Choroid plexus epithelial cell (primary cell): ENCODE results near the gene PPP1CC.

ENCODE experiments used
- DNase-seq: peaks from one replicate; pipeline ENCODE4 v3.0.0-alpha.2; 2010; ENCODE audit warnings: low read depth
- H3K4me3 ChIP-seq: 2 replicates; pipeline ENCODE4 v1.5.1; 2011; ENCODE audit warnings: low read depth, mild to moderate bottlenecking, control low read depth, low read length, moderate library complexity
- TF ChIP-seq, protein P1 (sequence below): conservative IDR thresholded peaks from 2 replicates; pipeline ENCODE4 v1.5.1; 2011; ENCODE audit warnings: low read depth, mild to moderate bottlenecking, control low read depth, inconsistent platforms, low read length, moderate library complexity

Gene PPP1CC

DNA sequence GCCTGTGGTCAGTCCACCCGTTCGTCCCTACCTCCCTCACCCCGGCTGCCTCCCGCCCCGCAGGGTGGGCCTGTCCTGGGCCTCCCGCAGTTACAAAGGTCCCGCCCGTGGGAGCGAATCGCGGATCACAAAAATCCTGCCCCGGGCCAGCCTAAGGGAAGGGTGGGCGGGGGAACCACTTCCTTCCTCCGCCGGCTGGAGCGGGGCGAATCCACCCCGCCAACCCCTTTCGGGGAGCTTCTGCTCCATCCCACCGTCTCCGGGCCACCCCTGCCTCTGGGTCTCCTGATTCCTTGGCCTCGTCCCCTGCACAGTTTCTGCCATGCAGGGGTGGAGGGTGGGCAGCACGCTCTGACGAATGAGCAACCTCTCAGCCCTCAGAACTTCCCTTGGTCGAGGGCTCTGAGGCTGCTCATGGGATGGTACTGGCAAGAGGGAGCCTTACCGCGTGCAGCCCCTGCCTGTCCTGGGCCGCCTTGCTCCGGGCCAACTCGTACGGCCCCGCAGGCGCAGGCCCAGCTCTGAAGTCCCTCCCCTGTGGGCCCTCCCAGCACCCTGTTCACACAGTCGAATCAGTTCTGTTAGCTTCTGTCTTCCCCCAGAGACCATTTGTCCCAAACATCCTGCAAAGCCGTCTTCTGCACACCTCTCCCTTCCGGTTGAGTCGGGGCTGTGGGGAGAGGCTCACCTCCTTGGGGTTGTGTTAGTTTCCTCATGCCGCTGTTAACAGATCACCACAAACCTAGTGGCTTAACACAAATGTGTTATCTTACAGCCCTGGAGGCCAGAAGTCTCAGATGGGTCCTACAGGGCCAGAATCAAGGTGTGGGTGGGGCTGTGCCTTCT is 53.2 kb downstream of the PPP1CC start:
- TF ChIP-seq, protein P1, sequence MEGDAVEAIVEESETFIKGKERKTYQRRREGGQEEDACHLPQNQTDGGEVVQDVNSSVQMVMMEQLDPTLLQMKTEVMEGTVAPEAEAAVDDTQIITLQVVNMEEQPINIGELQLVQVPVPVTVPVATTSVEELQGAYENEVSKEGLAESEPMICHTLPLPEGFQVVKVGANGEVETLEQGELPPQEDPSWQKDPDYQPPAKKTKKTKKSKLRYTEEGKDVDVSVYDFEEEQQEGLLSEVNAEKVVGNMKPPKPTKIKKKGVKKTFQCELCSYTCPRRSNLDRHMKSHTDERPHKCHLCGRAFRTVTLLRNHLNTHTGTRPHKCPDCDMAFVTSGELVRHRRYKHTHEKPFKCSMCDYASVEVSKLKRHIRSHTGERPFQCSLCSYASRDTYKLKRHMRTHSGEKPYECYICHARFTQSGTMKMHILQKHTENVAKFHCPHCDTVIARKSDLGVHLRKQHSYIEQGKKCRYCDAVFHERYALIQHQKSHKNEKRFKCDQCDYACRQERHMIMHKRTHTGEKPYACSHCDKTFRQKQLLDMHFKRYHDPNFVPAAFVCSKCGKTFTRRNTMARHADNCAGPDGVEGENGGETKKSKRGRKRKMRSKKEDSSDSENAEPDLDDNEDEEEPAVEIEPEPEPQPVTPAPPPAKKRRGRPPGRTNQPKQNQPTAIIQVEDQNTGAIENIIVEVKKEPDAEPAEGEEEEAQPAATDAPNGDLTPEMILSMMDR, result no peak
- DNase-seq, result peak; percentile 42
- H3K4me3 ChIP-seq, result peak overlapping the region; percentile 62

DNA sequence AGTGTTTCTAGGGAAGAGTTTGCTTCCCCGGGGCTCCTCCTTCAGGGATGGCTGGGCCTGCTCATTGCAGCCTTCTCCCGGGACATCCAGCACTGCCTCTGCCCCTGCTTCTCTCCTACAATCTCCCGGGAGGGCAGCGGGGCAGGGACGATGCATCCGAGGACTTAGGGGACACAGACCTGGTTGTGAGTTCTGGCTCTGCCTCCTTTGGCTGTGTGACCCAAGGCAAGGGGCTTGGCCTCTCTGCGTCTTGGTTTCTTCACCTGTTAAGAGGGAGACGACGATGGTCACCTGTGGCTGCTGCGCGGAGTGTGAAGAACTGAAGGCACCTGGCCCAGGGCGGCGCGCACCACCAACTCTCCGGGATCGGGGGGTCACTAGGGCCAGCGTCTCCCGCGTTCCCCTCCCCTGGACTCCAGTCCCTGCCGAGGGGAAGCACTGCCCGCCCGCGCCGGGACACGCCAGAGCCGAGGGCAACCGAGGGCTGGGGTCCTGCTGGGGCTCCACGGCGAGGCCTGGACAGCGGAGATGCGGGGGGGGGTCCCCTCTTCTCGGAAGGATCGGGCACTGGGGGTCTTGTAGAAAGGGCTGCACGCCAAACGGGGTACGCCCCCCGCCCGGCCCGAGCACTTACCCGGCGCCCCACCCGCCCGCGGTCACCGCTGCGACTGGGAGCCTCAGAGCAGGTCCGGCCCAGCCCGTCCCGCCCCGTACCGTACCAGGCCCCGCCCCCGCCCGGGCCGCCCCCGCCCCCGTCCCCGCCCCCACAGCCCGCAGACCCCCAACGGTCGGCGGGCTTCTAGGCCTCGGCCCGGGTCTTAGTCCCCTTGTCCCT is 54.0 kb downstream of the PPP1CC start, which contains the start of gene HVCN1:
Gene HVCN1 (minus strand): TSS at position 670 of the 835 bp plus-strand sequence. CDS start 5,870 bp downstream, outside the sequence.
- TF ChIP-seq, protein P1, result no peak
- no peak for DNase-seq

DNA sequence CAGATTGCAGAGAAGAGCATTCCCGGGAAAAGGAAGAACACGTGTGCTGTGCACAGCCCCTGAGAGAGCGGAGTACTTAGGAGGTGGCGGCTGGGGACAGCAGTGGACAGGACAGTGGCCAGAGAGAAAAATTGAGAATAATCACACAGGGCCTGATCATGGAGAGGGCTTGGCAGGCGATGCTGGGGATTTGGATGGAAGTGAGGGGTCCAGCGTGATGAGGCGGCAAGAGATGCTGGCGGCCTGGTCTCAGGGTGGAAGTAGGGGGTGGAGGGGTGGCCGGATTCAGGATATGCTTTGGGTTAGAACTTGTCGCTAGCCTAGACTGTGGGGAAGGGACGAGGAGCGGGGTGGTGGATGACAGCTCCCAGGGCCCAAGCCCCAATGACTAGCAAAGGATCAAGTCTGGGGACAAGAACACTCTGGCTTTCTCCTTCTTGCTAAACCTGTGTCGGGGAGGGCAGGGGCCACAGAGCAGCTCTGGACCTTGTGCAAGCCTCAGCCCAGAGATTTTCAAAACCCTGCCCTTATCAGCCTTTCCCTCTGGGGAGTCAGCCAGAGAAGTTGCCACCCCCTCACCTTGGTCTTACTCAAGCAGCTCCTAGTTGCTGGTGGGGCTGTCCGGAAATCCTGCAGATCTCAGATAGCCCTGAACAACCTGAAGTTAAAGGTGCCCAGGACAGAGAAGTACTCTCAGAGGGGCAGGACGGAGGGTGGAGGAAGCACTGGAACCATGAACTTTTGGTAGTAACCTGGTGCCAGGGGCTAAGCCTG is 55.1 kb downstream of the PPP1CC start:
- no peak overlapping the region for H3K4me3 ChIP-seq
- TF ChIP-seq, protein P1, result no peak
- no peak for DNase-seq

More for the DNA sequence above, 54.0 kb downstream of the PPP1CC start, which contains the start of gene HVCN1:
- H3K4me3 ChIP-seq, result peak within 1 kb of the TSS; percentile 62

DNA sequence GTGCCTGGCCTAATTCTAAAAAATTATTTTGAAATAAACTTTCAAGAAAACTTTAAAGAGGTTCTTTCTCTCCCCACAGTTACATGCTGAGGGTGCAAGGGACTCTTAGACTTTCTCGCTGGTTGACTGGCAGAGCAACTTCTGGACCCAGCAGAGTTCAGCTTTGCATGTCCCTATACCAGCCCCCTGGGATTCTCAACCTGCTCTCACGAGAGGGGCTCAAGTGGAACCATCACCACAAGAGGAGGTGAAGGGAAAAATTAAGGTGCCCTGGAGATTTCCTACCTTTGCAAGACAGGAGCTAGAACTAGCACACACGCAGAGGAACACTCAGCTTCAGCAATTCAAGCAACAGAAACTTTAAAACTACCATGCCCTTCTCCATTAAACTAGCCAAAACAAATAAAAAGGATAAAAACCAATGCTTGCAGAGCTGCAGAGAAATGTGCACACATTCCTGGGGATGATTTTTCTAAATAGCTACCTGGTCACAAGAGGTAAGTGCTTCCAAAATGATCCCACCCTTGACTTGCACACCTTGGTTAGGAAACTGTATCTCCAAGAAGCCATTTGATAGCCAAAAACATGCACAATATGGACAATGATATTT is 56.3 kb downstream of the PPP1CC start:
- DNase-seq, result no peak
- TF ChIP-seq, protein P1, result no peak
- H3K4me3 ChIP-seq, result no peak overlapping the region

DNA sequence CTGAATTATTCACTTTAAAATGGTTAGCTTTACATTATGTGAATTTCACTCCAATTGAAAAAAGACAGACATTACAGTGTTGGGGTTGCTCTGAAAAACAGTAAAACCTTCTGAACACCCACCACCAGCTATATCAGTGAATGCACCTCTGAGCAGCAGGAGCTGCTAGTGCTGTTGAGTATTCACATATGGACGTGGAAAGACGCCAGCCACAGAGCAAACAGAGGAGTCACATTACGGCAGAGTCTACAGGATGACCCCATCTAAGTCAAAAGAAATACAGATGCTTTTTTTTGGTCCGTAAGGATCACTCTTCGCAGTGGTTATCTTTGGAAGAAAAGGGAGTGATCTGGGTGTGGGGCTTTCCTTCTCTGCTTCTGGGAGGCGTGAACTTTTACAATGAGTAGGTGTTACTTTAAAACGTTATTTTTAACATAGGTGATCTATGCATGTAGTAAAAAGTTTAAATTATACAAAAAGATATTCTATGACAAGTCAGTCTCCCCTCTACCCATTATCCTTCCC is 58.3 kb downstream of the PPP1CC start:
- H3K4me3 ChIP-seq, result no peak overlapping the region
- peak; percentile 65 for DNase-seq
- TF ChIP-seq, protein P1, result no peak

DNA sequence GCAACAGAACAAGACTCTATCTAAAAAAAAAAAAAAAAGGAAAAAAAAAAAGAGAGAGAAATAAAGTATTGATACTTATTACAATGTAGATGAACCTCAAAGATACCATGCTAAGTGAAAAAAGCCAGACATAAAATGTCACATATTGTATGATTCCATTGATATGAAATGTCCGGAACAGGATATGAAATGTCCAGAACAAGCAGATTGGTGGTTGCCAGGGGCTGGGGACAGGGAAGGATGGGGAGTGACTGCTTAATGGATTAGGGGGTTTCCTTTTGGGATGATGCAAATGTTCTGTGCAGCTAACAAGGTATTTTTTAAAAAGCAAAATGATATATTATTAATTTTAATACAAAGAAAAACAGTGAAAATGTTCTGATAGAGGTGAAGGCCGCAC is 58.8 kb downstream of the PPP1CC start:
- TF ChIP-seq, protein P1, result no peak

More for the DNA sequence above, 58.8 kb downstream of the PPP1CC start:
- no peak overlapping the region for H3K4me3 ChIP-seq
- DNase-seq, result no peak
